ENCODE measurements around the gene SCAMP4. TPM values are rescaled to one million over a fixed set of nuclear protein-coding genes. Genes with fewer than 3 reads are reported as not detected.

The SCAMP4 gene
- total and polyA plus RNA-seq, 2 of the 13 experiments (the other 11 are each of a cell fraction or from before 2014, with no cell fraction given), result 10.7 to 13.7 TPM

DNA sequence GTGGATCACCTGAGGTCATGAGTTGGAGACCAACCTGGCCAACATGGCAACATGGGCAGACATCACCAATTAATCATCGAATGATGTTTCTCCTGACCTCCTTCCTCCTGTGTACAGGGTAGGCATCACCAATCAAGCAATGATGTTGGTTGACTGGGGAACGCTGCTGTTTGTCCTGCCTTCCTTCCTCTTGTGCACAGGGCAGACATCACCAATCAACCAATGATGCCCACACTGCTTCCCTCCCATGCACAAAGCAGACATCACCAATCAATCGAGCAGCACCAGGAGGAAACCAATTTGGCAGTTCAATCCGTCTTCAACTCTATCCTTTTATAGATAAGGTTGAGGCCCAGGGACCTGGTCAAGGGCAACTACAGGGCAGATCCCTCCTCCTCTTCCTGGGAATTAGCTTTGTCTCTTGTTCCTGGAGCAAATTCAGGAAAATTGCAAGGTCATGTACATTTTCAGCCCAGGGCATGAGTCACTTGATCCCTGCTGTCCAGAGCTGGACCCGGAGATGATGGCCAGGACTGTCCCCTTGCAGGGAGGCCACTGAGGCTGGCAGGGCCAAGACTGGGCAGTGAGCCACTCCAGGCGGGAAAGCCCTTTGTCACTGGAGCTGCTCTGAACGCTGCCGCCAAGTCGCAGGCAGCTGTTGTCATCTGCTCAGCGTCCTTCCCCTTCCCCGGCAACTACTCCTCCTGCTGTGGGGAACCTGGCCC, 30.4 kb downstream of the SCAMP4 start (continued):
- TF ChIP-seq, protein P1, sequence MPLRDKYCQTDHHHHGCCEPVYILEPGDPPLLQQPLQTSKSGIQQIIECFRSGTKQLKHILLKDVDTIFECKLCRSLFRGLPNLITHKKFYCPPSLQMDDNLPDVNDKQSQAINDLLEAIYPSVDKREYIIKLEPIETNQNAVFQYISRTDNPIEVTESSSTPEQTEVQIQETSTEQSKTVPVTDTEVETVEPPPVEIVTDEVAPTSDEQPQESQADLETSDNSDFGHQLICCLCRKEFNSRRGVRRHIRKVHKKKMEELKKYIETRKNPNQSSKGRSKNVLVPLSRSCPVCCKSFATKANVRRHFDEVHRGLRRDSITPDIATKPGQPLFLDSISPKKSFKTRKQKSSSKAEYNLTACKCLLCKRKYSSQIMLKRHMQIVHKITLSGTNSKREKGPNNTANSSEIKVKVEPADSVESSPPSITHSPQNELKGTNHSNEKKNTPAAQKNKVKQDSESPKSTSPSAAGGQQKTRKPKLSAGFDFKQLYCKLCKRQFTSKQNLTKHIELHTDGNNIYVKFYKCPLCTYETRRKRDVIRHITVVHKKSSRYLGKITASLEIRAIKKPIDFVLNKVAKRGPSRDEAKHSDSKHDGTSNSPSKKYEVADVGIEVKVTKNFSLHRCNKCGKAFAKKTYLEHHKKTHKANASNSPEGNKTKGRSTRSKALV (CRISPR knock-in tag; IDR thresholded peaks at IDR 0.05), result no peak
- TF ChIP-seq ZNF557 (CRISPR knock-in tag; IDR thresholded peaks at IDR 0.05) (no peak), NCOR1 (IDR thresholded peaks at IDR 0.05; ENCODE audit: borderline replicate concordance, low read length) (no peak), MYC (CRISPR knock-in tag; IDR thresholded peaks at IDR 0.05; ENCODE audit: borderline replicate concordance) (no peak), ZSCAN21 (CRISPR knock-in tag; IDR thresholded peaks at IDR 0.05; ENCODE audit: borderline replicate concordance) (no peak), KDM6A (CRISPR knock-in tag; IDR thresholded peaks at IDR 0.05; ENCODE audit: low read depth) (no peak), ZNF644 (CRISPR knock-in tag; IDR thresholded peaks at IDR 0.05; ENCODE audit: low read depth) (no peak), MIXL1 (CRISPR knock-in tag; IDR thresholded peaks at IDR 0.05) (0 out of 2 replicates have a peak, but pooled peaks have one; percentile 40)
- TF ChIP-seq, protein P2, sequence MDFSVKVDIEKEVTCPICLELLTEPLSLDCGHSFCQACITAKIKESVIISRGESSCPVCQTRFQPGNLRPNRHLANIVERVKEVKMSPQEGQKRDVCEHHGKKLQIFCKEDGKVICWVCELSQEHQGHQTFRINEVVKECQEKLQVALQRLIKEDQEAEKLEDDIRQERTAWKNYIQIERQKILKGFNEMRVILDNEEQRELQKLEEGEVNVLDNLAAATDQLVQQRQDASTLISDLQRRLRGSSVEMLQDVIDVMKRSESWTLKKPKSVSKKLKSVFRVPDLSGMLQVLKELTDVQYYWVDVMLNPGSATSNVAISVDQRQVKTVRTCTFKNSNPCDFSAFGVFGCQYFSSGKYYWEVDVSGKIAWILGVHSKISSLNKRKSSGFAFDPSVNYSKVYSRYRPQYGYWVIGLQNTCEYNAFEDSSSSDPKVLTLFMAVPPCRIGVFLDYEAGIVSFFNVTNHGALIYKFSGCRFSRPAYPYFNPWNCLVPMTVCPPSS (IDR thresholded peaks at IDR 0.05), result no peak

DNA sequence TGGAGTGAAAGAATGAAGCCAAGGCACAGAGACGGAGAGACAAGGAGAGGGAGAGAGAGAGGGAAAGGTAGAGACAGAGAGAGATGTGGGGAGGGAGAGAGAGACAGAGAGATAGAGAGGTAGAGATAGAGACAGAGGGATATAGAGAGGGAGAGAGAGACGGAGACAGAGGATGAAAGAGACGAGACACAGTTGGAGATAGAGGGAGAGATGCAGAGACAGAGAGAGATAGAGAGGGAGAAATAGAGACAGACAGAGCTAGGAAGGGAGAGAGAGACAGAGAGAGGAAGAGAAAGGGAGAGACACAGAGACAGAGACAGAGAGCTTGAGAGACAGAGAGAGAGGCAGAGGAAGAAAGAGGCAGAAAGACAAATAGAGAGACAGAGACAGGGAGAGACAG, 31.2 kb downstream of the SCAMP4 start:
- ATAC-seq (no peak), DNase-seq (ENCODE audit: low spot score) (no peak), FAIRE-seq (no peak)
- 58% methylated on average over 3 of the region's 3 CpGs for WGBS (ENCODE audit: low lambda C conversion rate)
- POLR2A ChIA-PET, result interaction anchor here (0.6 to 1.4 kb wide), 3 partner anchors 39 to 358 kb away, joined by 3 read pairs; no protein-coding TSS in a partner anchor
- Histone ChIP-seq H3K4me3 (replicated peaks in 1 of 3; ENCODE audit: insufficient read depth in 1 of 3, low read depth in 2 of 3, low read length in 3 of 3) (0 out of 6 replicates have a peak overlapping the region, but pooled peaks of 1 of the 3 experiments have one; percentile 51), H3K9me3 (ENCODE audit: low read length) (no peaks in the 10 kb centered on the region; the same call in 1 of the 2 replicates), H3K27me3 (ENCODE audit: control insufficient read depth in 1 of 2, insufficient read depth in 2 of 2, low read length in 2 of 2) (no peaks in the 10 kb centered on the region), H3K79me2 (ENCODE audit: insufficient read depth, low read length) (no peaks in the 10 kb centered on the region), H3K9ac (ENCODE audit: insufficient read depth, low read depth, low read length) (no peak overlapping the region), H4K20me1 (ENCODE audit: insufficient read depth, low read length) (no peaks in the 10 kb centered on the region), H2AFZ (ENCODE audit: low read length) (no peak overlapping the region), H3K36me3 (replicated peaks in 1 of 2; ENCODE audit: control insufficient read depth in 1 of 2, insufficient read depth in 2 of 2, low read length in 2 of 2) (no peaks in the 10 kb centered on the region), H3K4me2 (ENCODE audit: low read depth, low read length) (peak overlapping the region; percentile 57), H3K4me1 (ENCODE audit: insufficient read depth, low read length) (peaks cover 38% of the 10 kb centered on the region), H3K27ac (ENCODE audit: extremely low read length, insufficient read depth, low read length) (peak overlapping the region; percentile 16)
- in situ Hi-C loops (cut with HindIII; ENCODE audit: extremely low pct_ligation_motif_present, low pct_unique_long_range_greater_than_20kb), result loop anchor here (10.0 kb wide), 1 partner anchor 128 kb away; no protein-coding TSS in a partner anchor
- CTCF ChIA-PET (ENCODE audit: low intra/inter-chr PET ratio, low total read pairs), result no interaction called here
- BruUV-seq (replicated peaks), result no TSS peak
- intact Hi-C loops (cut with micrococcal nuclease; ENCODE audit: unreplicated experiment), result no loop called here
- no peak for TF ChIP-seq SRY (CRISPR knock-in tag; IDR thresholded peaks at IDR 0.05)
- no peak for TF ChIP-seq ZNF367 (CRISPR knock-in tag; IDR thresholded peaks at IDR 0.05; ENCODE audit: borderline replicate concordance)
- TF ChIP-seq RXRB (CRISPR knock-in tag; IDR thresholded peaks at IDR 0.05; ENCODE audit: borderline replicate concordance), result no peak
- no peak for TF ChIP-seq ZNF263 (CRISPR knock-in tag; IDR thresholded peaks at IDR 0.05)
- TF ChIP-seq ZBTB20 (CRISPR knock-in tag; IDR thresholded peaks at IDR 0.05; ENCODE audit: borderline replicate concordance, low read depth), result no peak
- TF ChIP-seq, protein P3, sequence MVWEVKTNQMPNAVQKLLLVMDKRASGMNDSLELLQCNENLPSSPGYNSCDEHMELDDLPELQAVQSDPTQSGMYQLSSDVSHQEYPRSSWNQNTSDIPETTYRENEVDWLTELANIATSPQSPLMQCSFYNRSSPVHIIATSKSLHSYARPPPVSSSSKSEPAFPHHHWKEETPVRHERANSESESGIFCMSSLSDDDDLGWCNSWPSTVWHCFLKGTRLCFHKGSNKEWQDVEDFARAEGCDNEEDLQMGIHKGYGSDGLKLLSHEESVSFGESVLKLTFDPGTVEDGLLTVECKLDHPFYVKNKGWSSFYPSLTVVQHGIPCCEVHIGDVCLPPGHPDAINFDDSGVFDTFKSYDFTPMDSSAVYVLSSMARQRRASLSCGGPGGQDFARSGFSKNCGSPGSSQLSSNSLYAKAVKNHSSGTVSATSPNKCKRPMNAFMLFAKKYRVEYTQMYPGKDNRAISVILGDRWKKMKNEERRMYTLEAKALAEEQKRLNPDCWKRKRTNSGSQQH (CRISPR knock-in tag; IDR thresholded peaks at IDR 0.05; ENCODE audit: low read depth), result no peak
- no peak for TF ChIP-seq GATA4 (IDR thresholded peaks at IDR 0.05; ENCODE audit: borderline replicate concordance, low read depth)
- TF ChIP-seq RAD51 (IDR thresholded peaks at IDR 0.05; ENCODE audit: borderline replicate concordance), result 0 out of 2 replicates have a peak, but pooled peaks have one; percentile 26
- no peak for TF ChIP-seq ATAD3A (CRISPR knock-in tag; IDR thresholded peaks at IDR 0.05)

Data from HepG2 (cell line).